ENCODE measurements around the gene EGLN2. TPM values are rescaled to one million over a fixed set of nuclear protein-coding genes. Genes with fewer than 3 reads are reported as not detected.

EGLN2 gene
- total and polyA plus RNA-seq, 2 of the 4 experiments (the other 2 are of a cell fraction): 54.1 to 60.2 TPM

- H3K9ac ChIP-seq (ENCODE audit: low read depth, low read length): no peak overlapping the region
- WGBS, 2 experiments (ENCODE audit: extremely low coverage in 2 of 2, insufficient read length in 1 of 2): 96% methylated on average over 3 of the region's 7 CpGs; no CpG with 5 or more reads in 1 of the 2 experiments
- H3K18ac ChIP-seq (ENCODE audit: low read depth, low read length): no peak overlapping the region
- H2BK5ac ChIP-seq (ENCODE audit: low read depth, low read length, poor library complexity, severe bottlenecking): no peak overlapping the region
- no peak overlapping the region for H3K23ac ChIP-seq (ENCODE audit: low read depth, low read length)
- no peaks in the 10 kb centered on the region for H3K9me3 ChIP-seq (ENCODE audit: control insufficient read depth, insufficient read depth, low read length)
- H4K20me1 ChIP-seq (ENCODE audit: insufficient read depth, low read length): no peaks in the 10 kb centered on the region
- no peak overlapping the region for H3K14ac ChIP-seq (replicated peaks; ENCODE audit: low read depth, low read length)
- no peaks in the 10 kb centered on the region for H3K9me1 ChIP-seq (ENCODE audit: insufficient read depth, low read length)
- no peaks in the 10 kb centered on the region; the same call in 1 of the 2 replicates for H3K4me1 ChIP-seq (ENCODE audit: control insufficient read depth, insufficient read depth, low read length)
- H4K8ac ChIP-seq (ENCODE audit: low read depth in 2 of 2, low read length in 2 of 2): no peak overlapping the region
- no peaks in the 10 kb centered on the region for H3K79me1 ChIP-seq (ENCODE audit: low read depth in 1 of 2, low read length in 2 of 2)
- H3K4ac ChIP-seq (ENCODE audit: low read depth, low read length): no peak overlapping the region
- H4K91ac ChIP-seq (ENCODE audit: insufficient read depth, low read depth, low read length): no peak overlapping the region
- intact Hi-C loops (cut with micrococcal nuclease) (no loop called here), in situ Hi-C loops (cut with MboI; ENCODE audit: low sequenced_read_pairs) (no loop called here), dilution Hi-C loops (cut with HindIII; ENCODE audit: low sequenced_read_pairs, unreplicated experiment) (no loop called here)
- BruUV-seq (replicated peaks): no TSS peak
- no peak overlapping the region for H2AK9ac ChIP-seq (replicated peaks; ENCODE audit: low read depth, low read length, poor library complexity)
- H2BK20ac ChIP-seq (ENCODE audit: low read depth, low read length): no peak overlapping the region
- no peak overlapping the region for H3K4me3 ChIP-seq (ENCODE audit: insufficient read depth, low read depth, low read length)
- POLR2A ChIA-PET (ENCODE audit: unreplicated experiment): no interaction called here
- CTCF ChIA-PET: interaction anchor here (0.7 kb wide), 1 partner anchor 13 kb away, joined by 3 read pairs; no protein-coding TSS in a partner anchor
- ATAC-seq (ENCODE audit: low read depth) (peak; percentile 37; the same call in 1 of the 2 replicates), DNase-seq (no peak)
- peaks cover 12% of the 10 kb centered on the region for H3K36me3 ChIP-seq (ENCODE audit: control insufficient read depth, insufficient read depth, low read length)
- H3K56ac ChIP-seq (ENCODE audit: extremely low read depth, insufficient read depth, low read length): no peak overlapping the region
- no peak overlapping the region for H4K5ac ChIP-seq (ENCODE audit: low read depth, low read length)
- TF ChIP-seq MAZ (IDR thresholded peaks at IDR 0.05; ENCODE audit: borderline replicate concordance, low read depth, low read length): no peak
- TF ChIP-seq RAD21 (IDR thresholded peaks at IDR 0.05; ENCODE audit: low read length): no peak
- no peak for TF ChIP-seq USF2 (IDR thresholded peaks at IDR 0.05; ENCODE audit: low read depth, low read length)
- no peak for TF ChIP-seq RFX5 (IDR thresholded peaks at IDR 0.05; ENCODE audit: low read depth, low read length)
- TF ChIP-seq RCOR1 (IDR thresholded peaks at IDR 0.05; ENCODE audit: insufficient replicate concordance, low read length): no peak
- TF ChIP-seq CHD1 (IDR thresholded peaks at IDR 0.05; ENCODE audit: low read depth, low read length): no peak
- TF ChIP-seq CEBPB (IDR thresholded peaks at IDR 0.05; ENCODE audit: low read depth, low read length): no peak
- TF ChIP-seq POLR2A (IDR thresholded peaks at IDR 0.05; ENCODE audit: low read depth, low read length): no peak
- TF ChIP-seq CTCF (conservative IDR thresholded peaks at IDR 0.05; ENCODE audit: low read depth, low read length): no peak
- no peak for TF ChIP-seq ELK1 (IDR thresholded peaks at IDR 0.05; ENCODE audit: borderline replicate concordance, low read depth, low read length)
- TF ChIP-seq FOS (IDR thresholded peaks at IDR 0.05; ENCODE audit: low read depth, low read length): no peak
- no peak for TF ChIP-seq MAFK (IDR thresholded peaks at IDR 0.05; ENCODE audit: low read depth, low read length)
- no peak for TF ChIP-seq NFE2L2 (IDR thresholded peaks at IDR 0.05; ENCODE audit: low read depth, low read length)
- TF ChIP-seq MXI1 (IDR thresholded peaks at IDR 0.05; ENCODE audit: borderline replicate concordance, low read depth, low read length): no peak
- no peak for TF ChIP-seq BHLHE40 (IDR thresholded peaks at IDR 0.05; ENCODE audit: low read depth, low read length)
- TF ChIP-seq SMC3 (IDR thresholded peaks at IDR 0.05; ENCODE audit: low read depth, low read length): no peak
- H2BK15ac ChIP-seq (ENCODE audit: low read depth, low read length): no peak overlapping the region
- no peak overlapping the region for H3K27ac ChIP-seq (ENCODE audit: insufficient read depth, low read length)
- no peaks in the 10 kb centered on the region for H3K27me3 ChIP-seq (ENCODE audit: control insufficient read depth, insufficient read depth, low read length)
- H2AK5ac ChIP-seq (ENCODE audit: low read depth, low read length): no peak overlapping the region
- H2AFZ ChIP-seq (replicated peaks; ENCODE audit: low read length, poor library complexity): no peak overlapping the region
- H3K4me2 ChIP-seq (ENCODE audit: low read depth, low read length): no peak overlapping the region
- no peak overlapping the region for H2BK120ac ChIP-seq (ENCODE audit: low read depth, low read length)
Observed at GRCh38 chr19:40791349-40791748, 7.6 kb upstream of the EGLN2 start.
